ENCODE results near the gene ASB8.

Gene ASB8

GRCh38 chr12:48169011-48169410 is 11.7 kb upstream of the ASB8 start:
- TF ChIP-seq CTCF (IDR thresholded peaks at IDR 0.05) = no peak

GRCh38 chr12:48165089-48165981 is 8.0 kb upstream of the ASB8 start:
- peak; percentile 95 for TF ChIP-seq CTCF (IDR thresholded peaks at IDR 0.05)

GRCh38 chr12:48164451-48164850 is 7.1 kb upstream of the ASB8 start:
- TF ChIP-seq CTCF (IDR thresholded peaks at IDR 0.05) = no peak

GRCh38 chr12:48163150-48163747 is 5.9 kb upstream of the ASB8 start:
- no peak for TF ChIP-seq CTCF (IDR thresholded peaks at IDR 0.05)

GRCh38 chr12:48160807-48161206 is 3.5 kb upstream of the ASB8 start:
- TF ChIP-seq CTCF (IDR thresholded peaks at IDR 0.05) = no peak

GRCh38 chr12:48160046-48160445 is 2.7 kb upstream of the ASB8 start:
- no peak for TF ChIP-seq CTCF (IDR thresholded peaks at IDR 0.05)

GRCh38 chr12:48157889-48158370 is 615 bp upstream of the ASB8 start:
- no peak for TF ChIP-seq CTCF (IDR thresholded peaks at IDR 0.05)
